ENCODE results near the gene WSCD2. TPM values are rescaled to one million over a fixed set of nuclear protein-coding genes. Genes with fewer than 3 reads are reported as not detected.

WSCD2 gene
- total and polyA plus RNA-seq, 5 donors: 0.39 to 5.4 (median 0.51) TPM

Other genes starting within 250 kb of the WSCD2 start
- 10 to 100 TPM in 2 of 4 donors, 1 to 10 TPM in 2; 7.2 to 17.9 (median 9.2) TPM for gene CMKLR1, start 210.0 kb downstream of the WSCD2 start, total RNA-seq
- gene CMKLR1, start 210.0 kb downstream of the WSCD2 start, polyA plus RNA-seq: 1.6 TPM